Measurements from ENCODE around the gene SLC16A4.

The SLC16A4 gene

GRCh38 chr1:110355321-110355720 is 35.5 kb downstream of the SLC16A4 start:
- no peak for DNase-seq

GRCh38 chr1:110350360-110350759 is 40.5 kb downstream of the SLC16A4 start:
- DNase-seq = no peak

DNA sequence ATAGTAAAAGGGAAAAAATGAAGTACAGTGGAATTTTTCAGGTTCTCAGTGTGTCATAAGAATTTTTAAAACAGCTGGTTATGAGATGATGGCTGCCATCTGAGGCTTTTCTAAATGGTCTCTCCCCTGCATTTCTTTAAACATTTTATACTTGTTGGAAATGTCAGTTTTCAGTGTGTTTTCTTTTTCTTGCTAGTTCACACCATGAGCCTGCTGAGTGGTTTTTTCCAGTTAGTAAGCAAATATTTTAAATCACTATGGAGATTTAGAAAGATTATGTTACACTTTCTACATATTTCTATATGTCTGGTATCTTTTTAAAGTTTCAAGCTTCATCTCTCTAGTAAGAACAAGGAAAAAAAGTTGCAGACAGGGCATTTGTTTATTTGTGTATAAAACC is 42.1 kb downstream of the SLC16A4 start:
- no peak for DNase-seq

DNA sequence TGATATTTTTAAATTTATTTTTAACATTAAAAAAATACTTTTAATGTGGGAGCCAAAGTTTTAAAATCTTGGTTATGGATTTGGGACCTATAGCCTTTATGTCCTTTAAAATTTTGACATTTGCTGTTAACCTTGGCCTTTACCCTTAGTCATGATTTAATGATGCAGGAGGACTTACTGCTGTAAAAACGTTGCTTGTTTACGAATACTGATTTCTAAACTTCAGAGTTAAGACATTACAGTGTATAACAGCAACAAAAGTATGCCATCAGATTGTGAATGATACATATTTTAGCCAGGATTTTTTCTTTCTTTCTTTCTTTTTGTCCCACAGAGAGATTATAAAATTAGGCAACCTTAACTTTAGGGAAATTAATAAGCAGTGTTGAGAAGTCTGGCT is 42.8 kb downstream of the SLC16A4 start:
- no peak for DNase-seq

DNA sequence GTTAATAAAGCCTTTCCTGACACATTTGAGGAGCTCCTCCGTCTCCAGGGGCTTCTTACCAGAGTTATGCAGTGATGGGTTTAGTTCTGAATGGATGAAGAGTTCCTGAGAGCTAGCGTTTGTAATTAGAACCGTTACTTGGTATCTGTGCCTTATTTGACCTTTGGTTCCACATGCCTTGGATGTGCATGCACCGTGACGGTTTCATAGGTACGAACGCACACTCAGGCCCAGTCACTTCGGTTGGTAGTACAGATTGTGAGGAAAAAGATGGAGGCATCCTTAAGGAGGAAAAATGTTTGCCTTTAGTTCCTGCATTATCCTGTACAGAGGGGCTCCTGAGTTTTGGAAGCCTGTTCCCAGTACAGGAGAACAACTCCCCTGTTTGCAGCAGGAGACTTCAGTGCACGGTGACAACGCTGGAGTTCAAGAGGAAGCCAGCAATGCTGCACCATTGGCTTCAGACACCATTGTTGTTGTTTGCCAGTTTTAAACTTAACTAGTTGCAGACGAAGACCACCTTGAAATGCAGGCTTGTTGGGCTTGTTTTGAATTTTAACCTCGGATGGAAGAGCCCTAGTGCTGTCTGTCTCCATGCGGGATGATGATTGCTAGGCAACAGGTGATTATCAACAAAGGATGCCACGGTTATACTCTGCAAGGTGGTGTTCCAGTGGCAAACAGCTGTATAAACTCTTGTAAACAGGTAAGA is 43.5 kb downstream of the SLC16A4 start:
- no peak for DNase-seq

- DNase-seq = no peak
These were observed 44.1 kb downstream of the SLC16A4 start for GRCh38 chr1:110346690-110347089.

- no peak for DNase-seq
These were observed 45.3 kb downstream of the SLC16A4 start for GRCh38 chr1:110345480-110345879.

- no peak for DNase-seq
These were observed 46.7 kb downstream of the SLC16A4 start for GRCh38 chr1:110344152-110344551.

DNA sequence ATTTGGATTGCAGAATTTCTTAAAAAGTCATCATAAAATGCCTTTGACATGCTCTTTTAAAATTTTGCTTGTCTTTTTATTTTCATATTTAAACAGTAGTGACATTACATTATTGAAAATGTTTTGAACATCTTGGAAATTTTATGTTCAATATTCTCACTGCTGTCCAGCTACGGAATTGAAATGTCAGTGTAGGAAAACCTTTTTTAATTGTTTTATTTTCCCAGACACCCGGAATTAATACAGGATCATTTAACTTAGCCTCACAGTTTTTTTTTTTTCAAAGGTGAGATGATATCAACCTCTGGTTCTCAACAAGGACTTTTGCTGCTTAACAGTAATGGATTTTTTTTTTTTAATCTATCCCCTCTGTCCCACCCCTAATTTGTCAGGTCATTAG is 47.6 kb downstream of the SLC16A4 start:
- DNase-seq = no peak

DNA sequence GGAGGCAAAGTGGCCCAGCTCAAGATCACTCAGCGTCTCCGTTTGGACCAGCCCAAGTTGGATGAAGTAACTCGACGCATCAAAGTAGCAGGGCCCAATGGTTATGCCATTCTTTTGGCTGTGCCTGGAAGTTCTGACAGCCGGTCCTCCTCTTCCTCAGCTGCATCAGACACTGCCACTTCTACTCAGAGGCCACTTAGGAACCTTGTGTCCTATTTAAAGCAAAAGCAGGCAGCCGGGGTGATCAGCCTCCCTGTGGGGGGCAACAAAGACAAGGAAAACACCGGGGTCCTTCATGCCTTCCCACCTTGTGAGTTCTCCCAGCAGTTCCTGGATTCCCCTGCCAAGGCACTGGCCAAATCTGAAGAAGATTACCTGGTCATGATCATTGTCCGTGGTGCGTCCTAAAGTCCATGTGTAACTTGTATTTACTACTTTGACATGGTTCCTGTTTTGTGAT is 48.9 kb downstream of the SLC16A4 start:
- DNase-seq = no peak

DNA sequence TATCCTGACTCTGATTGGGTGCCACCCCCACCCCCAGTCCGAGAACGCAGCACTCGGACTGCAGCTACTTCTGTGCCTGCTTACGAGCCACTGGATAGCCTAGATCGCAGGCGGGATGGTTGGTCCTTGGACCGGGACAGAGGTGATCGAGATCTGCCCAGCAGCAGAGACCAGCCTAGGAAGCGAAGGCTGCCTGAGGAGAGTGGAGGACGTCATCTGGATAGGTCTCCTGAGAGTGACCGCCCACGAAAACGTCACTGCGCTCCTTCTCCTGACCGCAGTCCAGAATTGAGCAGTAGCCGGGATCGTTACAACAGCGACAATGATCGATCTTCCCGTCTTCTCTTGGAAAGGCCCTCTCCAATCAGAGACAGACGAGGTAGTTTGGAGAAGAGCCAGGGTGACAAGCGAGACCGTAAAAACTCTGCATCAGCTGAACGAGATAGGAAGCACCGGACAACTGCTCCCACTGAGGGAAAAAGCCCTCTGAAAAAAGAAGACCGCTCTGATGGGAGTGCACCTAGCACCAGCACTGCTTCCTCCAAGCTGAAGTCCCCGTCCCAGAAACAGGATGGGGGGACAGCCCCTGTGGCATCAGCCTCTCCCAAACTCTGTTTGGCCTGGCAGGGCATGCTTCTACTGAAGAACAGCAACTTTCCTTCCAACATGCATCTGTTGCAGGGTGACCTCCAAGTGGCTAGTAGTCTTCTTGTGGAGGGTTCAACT is 49.5 kb downstream of the SLC16A4 start:
- no peak for DNase-seq

GRCh38 chr1:110340207-110340468 is 50.7 kb downstream of the SLC16A4 start:
- DNase-seq = no peak

GRCh38 chr1:110339407-110340206 is 51.2 kb downstream of the SLC16A4 start:
- DNase-seq = peak; percentile 59 to 68

DNA sequence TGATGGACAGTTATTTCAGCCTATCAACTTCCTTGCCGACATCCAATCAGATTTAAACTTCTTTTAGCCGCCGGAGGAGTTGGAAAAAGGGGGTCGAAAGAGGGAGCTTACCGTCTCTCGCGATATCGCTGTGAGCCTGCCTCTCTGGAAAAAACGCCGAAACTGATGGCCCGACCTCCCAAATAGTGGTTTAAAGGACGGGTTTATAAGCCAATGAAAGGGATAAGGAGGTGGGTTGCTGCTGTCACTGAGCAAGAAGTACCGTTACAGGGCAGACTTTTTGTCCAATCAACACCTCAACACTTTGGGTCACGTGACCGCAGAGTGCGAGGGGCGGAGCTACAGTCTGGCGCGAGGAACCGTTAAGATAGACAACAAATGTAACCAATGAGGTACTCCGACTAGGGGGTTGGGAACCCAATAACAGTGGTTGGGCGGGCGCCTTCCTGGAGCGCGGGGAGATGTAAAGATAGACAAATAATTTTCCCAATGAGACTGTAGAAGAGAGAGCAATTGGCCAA is 51.9 kb downstream of the SLC16A4 start, which contains the start of gene RBM15:
RBM15 (plus strand) TSS at position 492 of the 521 bp plus-strand sequence; CDS start at position 521, 29 bp downstream.
- DNase-seq = peak; percentile 92 to 95

GRCh38 chr1:110338309-110338885 is 52.4 kb downstream of the SLC16A4 start:
- DNase-seq = peak; percentile 92 to 93

GRCh38 chr1:110337704-110338308 is 53.0 kb downstream of the SLC16A4 start:
- peak; percentile 45 to 50 for DNase-seq

DNA sequence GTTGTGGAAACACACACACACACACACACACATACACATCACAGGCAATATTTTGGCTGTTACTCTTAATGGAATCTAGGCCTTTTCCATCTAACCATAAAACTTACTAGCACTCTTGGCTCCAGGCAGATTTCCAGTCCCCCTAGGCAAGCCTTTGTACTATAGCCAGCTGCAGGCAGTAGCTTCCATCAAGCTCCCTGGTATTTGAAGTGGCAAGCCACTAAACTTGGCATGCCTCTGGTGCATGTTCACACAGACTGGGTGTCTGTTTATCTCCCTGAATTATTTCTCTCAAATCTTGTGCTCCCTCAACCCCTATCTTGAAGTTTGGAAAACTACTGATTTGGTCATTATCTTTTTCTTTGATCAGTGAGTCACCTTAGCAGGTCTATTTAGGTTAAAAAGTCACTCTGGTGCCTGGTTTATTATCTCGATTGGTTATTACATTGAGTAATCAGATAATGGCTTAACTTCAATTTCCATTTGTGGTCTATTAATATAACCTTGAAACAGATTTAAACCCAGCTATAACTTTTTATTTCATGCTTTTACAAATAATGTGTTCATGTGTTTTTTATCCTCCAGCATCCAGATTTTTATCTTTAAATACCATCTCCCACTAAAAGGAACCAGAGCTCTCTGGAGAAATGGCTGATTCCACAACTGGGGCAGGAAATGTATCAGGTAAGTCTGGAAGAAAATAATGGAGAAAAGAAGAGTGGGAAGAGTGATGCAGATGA is 54.4 kb downstream of the SLC16A4 start:
- DNase-seq = no peak

DNA sequence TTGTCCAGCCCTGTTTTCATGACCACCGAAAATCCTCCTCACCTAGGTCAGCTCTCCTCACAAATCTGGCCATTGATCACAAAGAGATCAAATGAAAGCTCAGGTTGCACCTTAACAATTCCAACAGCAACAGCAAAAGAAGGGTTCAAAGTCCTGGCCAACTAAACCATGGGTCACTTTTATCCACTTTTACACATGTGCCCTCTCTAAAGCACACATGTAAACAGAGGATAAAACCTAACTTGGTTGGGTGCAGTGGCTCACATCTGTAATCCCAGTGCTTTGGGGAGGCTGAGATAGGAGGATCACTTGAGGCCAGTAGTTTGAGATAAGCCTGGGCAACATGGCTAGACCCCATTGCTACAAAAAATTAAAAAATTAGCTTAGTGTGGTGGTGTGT is 55.6 kb downstream of the SLC16A4 start:
- DNase-seq = no peak

- DNase-seq = no peak
These were observed 62.1 kb downstream of the SLC16A4 start for GRCh38 chr1:110328700-110329099.

- DNase-seq = no peak
These were observed 62.6 kb downstream of the SLC16A4 start for GRCh38 chr1:110328274-110328673.

DNA sequence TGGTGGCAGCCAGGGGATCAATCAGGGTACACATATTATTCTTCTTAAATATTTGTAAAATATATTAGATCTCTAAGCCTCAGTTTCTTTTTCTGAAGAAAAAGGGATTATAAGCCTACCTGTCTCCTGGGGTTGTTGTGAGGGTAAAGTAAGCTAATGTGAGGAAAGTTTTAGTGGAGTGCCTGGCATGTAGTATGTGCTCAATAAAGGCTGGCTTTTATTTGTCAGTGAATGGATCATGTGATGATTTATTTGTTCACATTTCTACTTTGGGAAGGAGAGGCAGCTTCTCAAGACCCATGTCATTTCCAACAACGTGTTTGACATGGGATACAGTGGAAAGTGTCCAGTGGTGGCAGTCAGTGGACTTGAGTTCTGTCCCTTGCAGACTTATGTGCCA is 64.0 kb downstream of the SLC16A4 start:
- no peak for DNase-seq

- DNase-seq = no peak
These were observed 66.2 kb downstream of the SLC16A4 start for GRCh38 chr1:110324667-110325066.

Measured in stimulated activated CD4-positive, alpha-beta T cell treated with anti-CD3 and anti-CD28 coated beads, Interleukin-2, amount 100 ng/mL, for 24 hours (primary cell).